NCI-H187 treated with DMSO at 0.1 percent for 48 hours (cell line): ENCODE measurements around the gene HAPSTR1.

Experiments used
- DNase-seq: peaks from one replicate; lab custom pipeline; 2025; lab: John Stamatoyannopoulos, UW

The HAPSTR1 gene

DNA sequence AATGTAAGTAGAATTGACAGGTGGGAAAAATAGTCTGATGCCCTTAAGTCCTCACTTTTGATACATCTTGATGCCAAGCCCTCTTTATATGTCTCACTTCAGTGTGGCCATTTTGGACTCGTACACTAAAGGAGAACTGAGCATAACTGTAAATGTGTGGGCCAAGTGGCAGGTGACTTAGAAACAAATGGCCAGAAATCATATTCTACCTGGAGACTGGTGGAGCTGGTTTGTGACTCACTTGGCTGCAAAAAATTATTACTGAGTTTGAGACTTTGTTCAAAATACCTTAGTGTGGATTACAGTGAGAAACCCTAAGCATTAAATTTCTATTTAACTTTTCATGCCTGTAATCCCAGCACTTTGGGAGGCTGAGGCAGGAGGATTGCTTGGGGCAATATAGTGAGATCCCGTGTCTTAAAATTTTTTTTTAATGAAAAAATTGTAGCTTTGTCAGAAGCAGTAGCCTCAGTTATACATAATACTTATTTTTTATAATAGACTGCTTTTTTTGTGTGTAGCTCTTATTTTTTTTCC, 5.0 kb downstream of the HAPSTR1 start:
- no peak for DNase-seq

DNA sequence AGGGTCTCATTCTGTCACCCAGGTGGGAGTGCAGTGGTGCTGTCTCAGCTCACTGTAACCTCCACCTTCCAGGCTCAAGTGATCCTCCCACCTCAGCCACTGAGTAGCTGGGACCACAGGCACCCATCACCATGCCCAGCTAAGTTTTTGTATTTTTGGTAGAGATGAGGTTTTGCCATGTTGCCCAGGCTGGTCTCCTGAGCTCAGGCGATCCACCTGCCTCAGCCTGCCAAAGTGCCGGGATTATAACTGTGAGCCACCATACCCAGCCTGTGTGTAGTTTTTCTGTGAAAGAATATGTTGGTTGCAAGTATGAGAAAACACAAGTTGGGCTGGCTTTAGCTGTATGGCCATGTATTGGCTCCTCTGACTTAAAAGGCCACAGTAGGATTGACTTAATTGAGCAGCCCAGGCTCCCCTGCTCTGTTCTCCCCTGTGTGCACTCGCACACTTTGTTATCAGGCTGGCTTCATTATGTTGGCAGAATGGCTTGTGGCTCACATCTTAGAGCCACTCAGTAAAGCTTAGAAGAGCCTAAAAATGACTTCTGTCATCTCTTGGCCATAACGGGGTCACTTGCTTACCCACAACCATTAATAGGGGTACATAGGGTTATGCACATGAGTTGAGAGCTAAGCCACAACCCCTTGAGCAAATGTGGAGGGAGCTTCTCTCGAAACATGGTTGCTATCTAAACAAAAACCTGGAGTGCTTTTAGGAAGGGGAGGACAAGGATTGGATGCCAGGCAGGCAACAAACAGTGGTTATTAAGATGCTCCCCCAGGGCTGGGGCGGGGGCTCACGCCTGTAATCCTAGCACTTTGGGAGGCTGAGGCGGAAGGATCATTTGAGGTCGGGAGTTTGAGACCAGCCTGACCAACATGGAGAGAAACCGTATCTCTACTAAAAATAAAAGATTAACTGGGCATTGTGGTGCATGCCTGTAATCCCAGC, 6.1 kb downstream of the HAPSTR1 start:
- DNase-seq: no peak

- no peak for DNase-seq
These were observed 7.1 kb downstream of the HAPSTR1 start for GRCh38 chr16:9098377-9099090.

DNA sequence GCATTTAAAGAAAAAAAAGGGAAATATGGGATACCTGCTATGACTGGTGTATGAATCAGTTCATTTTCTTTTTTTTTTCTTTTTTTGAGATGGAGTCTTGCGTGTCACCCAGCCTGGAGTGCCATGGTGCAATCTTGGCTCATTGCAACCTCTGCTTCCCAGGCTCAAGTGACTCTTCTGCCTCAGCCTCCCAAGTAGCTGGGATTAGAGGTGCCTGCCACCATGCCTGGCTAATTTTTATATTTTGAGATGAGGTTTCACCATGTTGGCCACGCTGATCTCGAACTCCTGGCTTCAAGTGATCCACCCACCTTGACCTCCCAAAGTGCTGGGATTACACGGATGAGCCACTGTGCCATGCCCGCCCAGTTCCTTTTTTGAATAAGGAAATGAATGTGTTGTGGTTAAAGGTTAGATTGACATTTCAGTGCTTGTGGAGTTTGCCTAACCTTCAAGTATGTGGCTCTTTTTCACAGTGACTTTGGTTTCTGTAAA, 7.7 kb downstream of the HAPSTR1 start:
- DNase-seq: no peak

DNA sequence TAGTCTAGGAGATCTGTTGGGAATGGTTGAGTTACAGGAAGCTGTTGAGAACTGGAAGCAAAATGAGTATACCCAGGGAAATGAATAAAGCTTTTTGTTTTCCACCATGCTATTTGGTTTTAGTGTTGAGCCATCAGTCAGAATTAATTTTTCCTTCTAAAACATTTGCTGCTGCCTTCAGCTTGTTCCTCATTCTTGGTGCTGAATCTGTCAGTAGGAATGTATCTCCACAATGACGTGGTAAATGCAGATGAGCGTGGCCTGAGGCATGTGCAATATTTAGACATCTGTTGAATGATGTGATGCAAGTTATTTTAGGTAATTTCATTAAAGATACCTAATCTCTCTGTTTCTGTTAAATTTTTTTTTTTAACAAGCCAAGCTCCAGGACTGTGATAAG, 10.9 kb downstream of the HAPSTR1 start:
- DNase-seq: no peak

DNA sequence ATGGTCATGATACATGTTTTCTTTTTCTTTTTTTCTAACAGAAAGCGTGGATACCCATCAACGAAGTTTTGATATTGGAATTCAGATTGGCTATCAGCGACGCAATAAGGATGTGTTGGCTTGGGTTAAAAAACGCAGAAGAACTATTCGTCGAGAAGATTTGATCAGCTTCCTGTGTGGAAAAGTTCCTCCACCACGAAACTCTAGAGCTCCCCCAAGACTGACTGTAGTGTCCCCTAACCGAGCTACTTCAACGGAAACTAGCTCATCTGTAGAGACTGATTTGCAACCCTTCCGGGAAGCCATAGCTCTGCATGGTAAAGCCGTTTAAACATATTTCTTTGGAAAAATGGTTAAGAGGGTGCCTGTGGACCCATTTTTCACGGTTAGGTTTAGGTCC, 11.5 kb downstream of the HAPSTR1 start:
- no peak for DNase-seq

DNA sequence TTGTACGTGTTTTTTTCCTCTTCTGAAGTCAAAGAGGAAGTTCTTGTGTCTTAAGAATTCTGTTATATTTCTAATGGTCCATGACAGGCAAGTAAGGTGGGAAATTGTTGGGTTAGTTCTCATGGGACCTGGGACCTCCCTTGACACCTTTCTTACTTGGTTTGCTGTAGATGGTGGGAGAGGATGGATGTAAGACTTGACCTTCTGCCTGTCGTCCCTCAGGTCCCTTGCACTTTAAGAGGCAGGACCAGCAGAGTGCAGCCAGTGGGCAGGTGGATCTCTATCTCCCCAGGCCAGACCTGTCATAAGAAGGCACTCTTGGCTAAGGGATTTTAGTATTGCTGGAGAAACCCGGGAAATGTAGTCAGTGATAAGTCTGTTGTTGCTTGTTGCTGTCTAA, 12.1 kb downstream of the HAPSTR1 start:
- no peak for DNase-seq

GRCh38 chr16:9105189-9105588, 13.7 kb downstream of the HAPSTR1 start:
- no peak for DNase-seq

DNA sequence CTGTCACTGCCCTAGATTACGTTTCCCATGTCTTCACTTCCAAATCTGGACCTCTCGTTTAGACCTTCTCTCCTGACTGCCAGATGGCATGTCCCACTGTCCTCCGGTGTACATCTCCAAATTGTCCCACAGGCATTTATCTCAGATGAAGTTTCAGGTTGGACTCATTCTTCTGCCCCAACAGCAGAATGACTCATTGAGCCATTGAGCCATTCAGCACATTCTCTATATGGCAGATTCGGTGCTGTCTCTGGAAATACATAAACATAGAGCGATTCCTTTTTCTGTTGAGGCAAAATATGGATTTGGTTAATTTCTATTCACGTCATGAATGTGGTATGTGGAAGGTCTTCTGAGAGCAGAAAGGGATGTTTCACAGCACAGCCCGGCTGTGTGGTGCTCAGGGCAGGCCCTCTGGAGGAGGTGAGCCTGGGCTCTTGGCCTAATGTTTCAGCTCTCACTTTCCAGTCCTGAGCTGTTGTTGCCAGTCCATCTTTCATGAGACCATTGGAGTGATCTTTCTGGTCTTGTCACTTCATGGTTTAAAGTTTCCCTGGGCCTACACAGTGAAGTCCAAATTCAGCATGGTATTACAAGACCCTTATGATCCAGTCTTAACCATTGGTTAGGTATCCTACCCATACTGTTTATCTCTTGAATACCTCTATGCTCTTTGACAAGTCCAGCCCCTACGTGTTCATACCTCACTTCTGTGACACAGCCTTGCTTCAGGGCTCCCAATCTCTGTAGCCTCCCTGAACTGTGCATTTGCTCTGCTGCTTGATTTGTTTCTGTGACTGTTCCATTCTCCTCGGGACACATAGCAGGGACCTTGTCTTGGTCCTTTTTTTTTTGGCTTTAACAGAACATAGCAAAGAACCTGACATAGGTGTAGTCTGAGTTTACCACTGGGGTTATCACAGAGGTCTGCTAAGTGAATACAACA, 15.9 kb downstream of the HAPSTR1 start:
- no peak for DNase-seq

GRCh38 chr16:9109255-9109654, 17.8 kb downstream of the HAPSTR1 start:
- no peak for DNase-seq

DNA sequence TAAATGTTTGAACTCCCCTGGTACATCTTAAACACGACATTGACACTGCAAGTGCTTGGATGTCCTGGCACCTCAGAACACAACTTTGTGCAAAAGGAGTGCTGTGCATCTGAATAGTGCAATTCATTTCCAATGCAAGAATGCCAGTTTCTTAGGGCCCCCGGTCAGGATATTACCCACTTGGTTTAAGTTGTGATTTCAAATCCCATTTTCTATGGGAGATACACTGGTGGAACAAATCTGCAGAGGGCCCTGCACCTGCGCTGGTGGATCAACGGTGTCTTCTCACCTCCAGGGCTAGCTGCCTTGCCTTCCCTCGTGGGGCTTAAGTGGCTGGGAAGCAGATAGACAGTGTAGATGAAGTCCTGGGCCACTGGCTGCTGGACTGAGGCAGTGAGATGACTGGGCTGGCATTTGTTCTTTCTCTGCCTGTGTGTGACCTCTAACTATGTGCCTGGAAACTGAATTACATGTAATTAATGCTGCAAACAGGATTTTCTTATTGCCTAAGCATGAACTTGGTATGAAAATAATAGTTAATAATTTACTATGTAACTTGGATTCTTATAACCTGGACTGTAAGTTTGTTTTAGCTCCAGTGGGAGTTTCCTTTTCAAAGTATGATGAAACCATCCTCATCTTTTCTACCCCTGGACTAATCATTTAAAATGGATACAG, 20.9 kb downstream of the HAPSTR1 start:
- DNase-seq: no peak

- no peak for DNase-seq
These were observed 21.4 kb downstream of the HAPSTR1 start for GRCh38 chr16:9112844-9113186.

- no peak for DNase-seq
These were observed 22.3 kb downstream of the HAPSTR1 start for GRCh38 chr16:9113707-9114106.

DNA sequence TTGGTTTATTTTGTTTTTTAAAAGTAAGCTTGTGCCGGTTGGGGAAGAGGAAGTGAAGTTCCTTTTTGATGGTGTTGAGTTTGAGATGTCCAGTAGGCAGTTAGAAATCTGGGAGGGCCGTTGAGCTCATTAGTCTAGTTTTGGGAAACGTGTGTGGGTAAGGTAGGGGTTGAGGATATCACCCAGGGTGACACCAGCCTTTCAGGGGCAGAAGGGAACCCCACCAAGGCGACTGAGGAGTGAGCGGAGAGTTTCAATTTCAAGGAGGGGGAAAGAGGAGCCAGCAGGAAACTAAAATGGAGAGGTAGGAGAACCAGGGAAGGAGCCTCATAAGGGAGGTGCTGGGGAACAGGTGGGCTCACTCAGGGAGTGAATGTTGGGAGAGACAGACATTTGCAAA, 22.7 kb downstream of the HAPSTR1 start:
- no peak for DNase-seq

- DNase-seq: no peak
These were observed 23.4 kb downstream of the HAPSTR1 start for GRCh38 chr16:9114842-9115241.

DNA sequence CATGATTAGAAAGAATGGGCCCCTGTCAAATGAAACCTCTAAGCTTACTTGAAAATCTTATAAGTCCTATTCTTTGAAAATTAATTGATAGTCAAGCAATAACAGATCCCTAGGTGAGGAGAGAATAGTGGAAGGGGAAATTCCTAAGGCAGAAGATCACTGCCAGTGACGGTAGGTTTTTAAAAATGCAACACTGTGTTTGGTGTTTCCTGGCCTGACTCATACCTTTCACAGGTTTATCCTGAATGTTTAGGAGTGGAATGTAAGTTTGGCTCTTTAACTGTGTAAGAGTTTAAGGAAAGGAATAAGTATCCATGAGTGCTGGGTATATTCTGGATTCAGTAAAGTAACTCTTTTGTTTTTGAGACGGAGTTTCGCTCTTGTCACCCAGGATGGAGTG, 23.8 kb downstream of the HAPSTR1 start:
- no peak for DNase-seq

DNA sequence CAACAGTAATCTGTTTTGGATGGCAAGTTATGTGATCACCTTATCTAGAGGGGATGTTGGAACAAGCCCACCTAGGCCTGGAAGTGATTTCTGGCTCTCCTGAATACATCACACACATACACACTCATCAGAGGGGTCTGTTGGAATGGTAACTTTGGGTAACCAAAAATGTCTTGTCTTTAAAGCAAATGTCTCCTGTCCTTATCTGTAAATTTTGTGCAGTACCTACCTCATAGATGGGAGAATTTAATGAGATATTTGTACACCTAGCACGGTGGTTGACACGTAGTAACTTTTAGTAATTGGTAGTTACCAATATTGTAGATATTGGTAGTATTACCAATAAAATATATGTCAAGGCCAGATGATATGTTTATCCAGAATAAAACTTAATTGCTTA, 24.7 kb downstream of the HAPSTR1 start:
- DNase-seq: no peak

DNA sequence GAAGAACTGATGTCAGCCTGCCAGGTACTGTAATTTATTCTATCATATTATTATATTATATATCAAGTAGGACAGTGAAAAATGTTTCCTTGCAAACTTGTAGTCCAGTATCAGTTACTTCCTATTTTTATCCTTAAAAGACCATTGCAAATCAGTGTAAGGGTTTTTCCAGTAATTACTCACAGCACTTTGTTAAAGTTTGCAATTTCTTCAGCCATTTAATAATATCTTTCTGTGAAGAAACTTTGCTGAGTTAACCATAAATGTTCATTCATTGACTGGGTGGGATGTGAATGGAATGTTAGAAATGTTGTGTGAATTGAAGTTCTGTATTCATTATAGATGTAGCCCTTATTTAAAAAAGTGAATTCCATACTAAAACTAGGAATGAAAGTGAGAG, 26.7 kb downstream of the HAPSTR1 start:
- DNase-seq: no peak

- DNase-seq: no peak
These were observed 28.4 kb downstream of the HAPSTR1 start for GRCh38 chr16:9119795-9120194.

GRCh38 chr16:9122342-9122741, 30.9 kb downstream of the HAPSTR1 start:
- no peak for DNase-seq

GRCh38 chr16:9122969-9123368, 31.5 kb downstream of the HAPSTR1 start:
- DNase-seq: no peak
